HepG2 (cell line): Measurements from ENCODE around the gene TBCD. TPM values are rescaled to one million over a fixed set of nuclear protein-coding genes. Genes with fewer than 3 reads are reported as not detected.

Experiments
- CC2D1A ChIP-seq: sonication (generic); formaldehyde crosslinking; IDR thresholded peaks from 2 replicates; pipeline ENCODE4 v1.8.1; 2023; ENCODE audit warnings: mild to moderate bottlenecking, missing genetic modification reagents
- GFI1 ChIP-seq: sonication (generic); formaldehyde crosslinking; IDR thresholded peaks from 2 replicates; pipeline ENCODE4 v1.5.0; 2020; ENCODE audit warnings: missing genetic modification reagents, mild to moderate bottlenecking, borderline replicate concordance
- MBD4 ChIP-seq: IDR thresholded peaks from 2 replicates; pipeline ENCODE4 v1.6.1; 2012; ENCODE audit warnings: low read length, inconsistent platforms, borderline replicate concordance
- MTF1 ChIP-seq: sonication (generic); formaldehyde crosslinking; IDR thresholded peaks from 2 replicates; pipeline ENCODE4 v1.5.0; 2020; ENCODE audit warnings: missing genetic modification reagents
- NCOA5 ChIP-seq: sonication (generic); formaldehyde crosslinking; IDR thresholded peaks from 2 replicates; pipeline ENCODE4 v1.4.0; 2020; ENCODE audit warnings: missing genetic modification reagents
- NKX3-1 ChIP-seq: sonication (generic); formaldehyde crosslinking; IDR thresholded peaks from 2 replicates; pipeline ENCODE4 v1.5.0; 2020; ENCODE audit warnings: missing genetic modification reagents
- PTBP1 ChIP-seq: fragments of 200-400 bp; formaldehyde crosslinking; IDR thresholded peaks from 2 replicates; pipeline ENCODE4 v1.6.1; 2018; ENCODE audit warnings: low read length, low read depth; ENCODE audit not compliant: poor library complexity, severe bottlenecking
- ZIK1 ChIP-seq: sonication (generic); formaldehyde crosslinking; IDR thresholded peaks from 2 replicates; pipeline ENCODE4 v1.5.0; 2020; ENCODE audit warnings: mild to moderate bottlenecking, low read depth, missing genetic modification reagents, borderline replicate concordance
- ZNF205 ChIP-seq: IDR thresholded peaks from 2 replicates; pipeline ENCODE4 v1.6.1; 2018; ENCODE audit warnings: missing biosample characterization, missing genetic modification reagents
- ZNF724P ChIP-seq: sonication (generic); formaldehyde crosslinking; IDR thresholded peaks from 2 replicates; pipeline ENCODE4 v1.8.0; 2022; ENCODE audit warnings: missing genetic modification reagents, borderline replicate concordance
- ZNF747 ChIP-seq: sonication (generic); formaldehyde crosslinking; IDR thresholded peaks from 2 replicates; pipeline ENCODE4 v1.8.1; 2023; ENCODE audit warnings: missing genetic modification reagents, mild to moderate bottlenecking, borderline replicate concordance
- polyA plus RNA-seq, 8 experiments: library from polyadenylated mRNA; depleted of rRNA in 3 of 8; stranded (reverse) in 7 of 8; unstranded in 1 of 8; fragments of >200 nt; fragmentation: Illumina TruSeq in 4 of 8; extraction: Trizol in 4 of 8; gene quantifications; 2 replicates each; pipeline versions ENCODE4 v1.2.1 to v1.2.3, GENCODE V29; 2011 to 2016; ENCODE audit warnings: low read depth in 4 of 8, missing spikeins in 1 of 8, mixed read lengths in 1 of 8; ENCODE audit not compliant: insufficient read depth in 1 of 8
- total RNA-seq, 5 experiments: library from RNA; depleted of rRNA; stranded (reverse); fragments of >200 nt; fragmentation: Illumina TruSeq; extraction: Trizol; gene quantifications; 2 replicates each; pipeline ENCODE4 v1.2.3, GENCODE V29; 2016; ENCODE audit warnings: low read depth in 1 of 5
- TF ChIP-seq, protein P1 (sequence below): sonication (generic); formaldehyde crosslinking; IDR thresholded peaks from 2 replicates; pipeline ENCODE4 v1.4.0; 2020; ENCODE audit warnings: missing genetic modification reagents, borderline replicate concordance
- TF ChIP-seq, protein P2 (sequence below): sonication (generic); formaldehyde crosslinking; IDR thresholded peaks from 2 replicates; pipeline ENCODE4 v1.4.0; 2020; ENCODE audit warnings: missing genetic modification reagents
- TF ChIP-seq, protein P3 (sequence below): sonication (generic); formaldehyde crosslinking; IDR thresholded peaks from 2 replicates; pipeline ENCODE4 v1.4.0; 2020; ENCODE audit warnings: missing genetic modification reagents
- TF ChIP-seq, protein P4 (sequence below): IDR thresholded peaks from 2 replicates; pipeline ENCODE4 v1.6.1; 2016; ENCODE audit warnings: mild to moderate bottlenecking
- TF ChIP-seq, protein P5 (sequence below): sonication (generic); formaldehyde crosslinking; IDR thresholded peaks from 2 replicates; pipeline ENCODE4 v1.5.1; 2020; ENCODE audit warnings: missing genetic modification reagents, mild to moderate bottlenecking, borderline replicate concordance

Gene TBCD
- total and polyA plus RNA-seq, 2 of the 13 experiments (the other 11 are each of a cell fraction or from before 2014, with no cell fraction given), result 33.9 to 54.8 TPM

DNA sequence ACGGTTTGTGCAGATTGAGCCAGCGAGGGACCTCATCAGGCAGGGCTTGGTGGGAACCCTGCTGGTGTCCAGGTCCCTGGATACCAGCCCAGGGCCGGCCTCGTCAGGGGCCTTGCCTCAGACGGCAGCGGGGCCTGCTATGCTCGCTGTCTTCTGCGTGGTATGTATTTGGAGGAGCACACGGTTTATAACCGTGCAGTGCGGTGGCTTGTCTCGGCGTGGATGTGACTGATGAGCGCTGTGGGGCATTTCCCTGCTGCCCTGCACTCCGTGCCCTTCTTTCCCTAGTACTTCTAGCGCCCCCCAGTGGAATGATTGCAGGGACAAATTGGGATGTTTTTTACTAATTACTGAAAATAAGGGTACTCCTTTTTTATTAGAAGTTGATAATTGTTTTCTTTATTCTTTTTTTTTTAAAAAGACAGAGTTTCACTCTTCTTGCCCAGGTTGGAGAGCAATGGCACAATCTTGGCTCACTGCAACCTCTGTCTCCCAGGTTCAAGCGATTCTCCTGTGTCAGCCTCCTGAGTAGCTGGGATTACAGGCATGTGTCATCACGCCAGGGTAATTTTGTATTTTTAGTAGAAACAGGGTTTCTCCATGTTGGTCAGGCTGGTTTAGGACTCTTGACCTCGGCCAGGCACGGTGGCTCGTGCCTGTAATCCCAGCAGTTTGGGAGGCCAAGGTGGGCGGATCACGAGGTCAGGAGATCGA, 15.3 kb downstream of the TBCD start (continued):
- TF ChIP-seq, protein P1, sequence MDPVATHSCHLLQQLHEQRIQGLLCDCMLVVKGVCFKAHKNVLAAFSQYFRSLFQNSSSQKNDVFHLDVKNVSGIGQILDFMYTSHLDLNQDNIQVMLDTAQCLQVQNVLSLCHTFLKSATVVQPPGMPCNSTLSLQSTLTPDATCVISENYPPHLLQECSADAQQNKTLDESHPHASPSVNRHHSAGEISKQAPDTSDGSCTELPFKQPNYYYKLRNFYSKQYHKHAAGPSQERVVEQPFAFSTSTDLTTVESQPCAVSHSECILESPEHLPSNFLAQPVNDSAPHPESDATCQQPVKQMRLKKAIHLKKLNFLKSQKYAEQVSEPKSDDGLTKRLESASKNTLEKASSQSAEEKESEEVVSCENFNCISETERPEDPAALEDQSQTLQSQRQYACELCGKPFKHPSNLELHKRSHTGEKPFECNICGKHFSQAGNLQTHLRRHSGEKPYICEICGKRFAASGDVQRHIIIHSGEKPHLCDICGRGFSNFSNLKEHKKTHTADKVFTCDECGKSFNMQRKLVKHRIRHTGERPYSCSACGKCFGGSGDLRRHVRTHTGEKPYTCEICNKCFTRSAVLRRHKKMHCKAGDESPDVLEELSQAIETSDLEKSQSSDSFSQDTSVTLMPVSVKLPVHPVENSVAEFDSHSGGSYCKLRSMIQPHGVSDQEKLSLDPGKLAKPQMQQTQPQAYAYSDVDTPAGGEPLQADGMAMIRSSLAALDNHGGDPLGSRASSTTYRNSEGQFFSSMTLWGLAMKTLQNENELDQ (CRISPR knock-in tag), result no peak
- no peak for TF ChIP-seq NCOA5 (CRISPR knock-in tag)
- TF ChIP-seq, protein P2, sequence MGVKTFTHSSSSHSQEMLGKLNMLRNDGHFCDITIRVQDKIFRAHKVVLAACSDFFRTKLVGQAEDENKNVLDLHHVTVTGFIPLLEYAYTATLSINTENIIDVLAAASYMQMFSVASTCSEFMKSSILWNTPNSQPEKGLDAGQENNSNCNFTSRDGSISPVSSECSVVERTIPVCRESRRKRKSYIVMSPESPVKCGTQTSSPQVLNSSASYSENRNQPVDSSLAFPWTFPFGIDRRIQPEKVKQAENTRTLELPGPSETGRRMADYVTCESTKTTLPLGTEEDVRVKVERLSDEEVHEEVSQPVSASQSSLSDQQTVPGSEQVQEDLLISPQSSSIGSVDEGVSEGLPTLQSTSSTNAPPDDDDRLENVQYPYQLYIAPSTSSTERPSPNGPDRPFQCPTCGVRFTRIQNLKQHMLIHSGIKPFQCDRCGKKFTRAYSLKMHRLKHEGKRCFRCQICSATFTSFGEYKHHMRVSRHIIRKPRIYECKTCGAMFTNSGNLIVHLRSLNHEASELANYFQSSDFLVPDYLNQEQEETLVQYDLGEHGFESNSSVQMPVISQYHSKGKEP, result no peak
- TF ChIP-seq, protein P3, sequence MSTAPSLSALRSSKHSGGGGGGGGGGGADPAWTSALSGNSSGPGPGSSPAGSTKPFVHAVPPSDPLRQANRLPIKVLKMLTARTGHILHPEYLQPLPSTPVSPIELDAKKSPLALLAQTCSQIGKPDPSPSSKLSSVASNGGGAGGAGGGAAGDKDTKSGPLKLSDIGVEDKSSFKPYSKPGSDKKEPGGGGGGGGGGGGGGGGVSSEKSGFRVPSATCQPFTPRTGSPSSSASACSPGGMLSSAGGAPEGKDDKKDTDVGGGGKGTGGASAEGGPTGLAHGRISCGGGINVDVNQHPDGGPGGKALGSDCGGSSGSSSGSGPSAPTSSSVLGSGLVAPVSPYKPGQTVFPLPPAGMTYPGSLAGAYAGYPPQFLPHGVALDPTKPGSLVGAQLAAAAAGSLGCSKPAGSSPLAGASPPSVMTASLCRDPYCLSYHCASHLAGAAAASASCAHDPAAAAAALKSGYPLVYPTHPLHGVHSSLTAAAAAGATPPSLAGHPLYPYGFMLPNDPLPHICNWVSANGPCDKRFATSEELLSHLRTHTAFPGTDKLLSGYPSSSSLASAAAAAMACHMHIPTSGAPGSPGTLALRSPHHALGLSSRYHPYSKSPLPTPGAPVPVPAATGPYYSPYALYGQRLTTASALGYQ (CRISPR knock-in tag), result no peak
- TF ChIP-seq, protein P4, sequence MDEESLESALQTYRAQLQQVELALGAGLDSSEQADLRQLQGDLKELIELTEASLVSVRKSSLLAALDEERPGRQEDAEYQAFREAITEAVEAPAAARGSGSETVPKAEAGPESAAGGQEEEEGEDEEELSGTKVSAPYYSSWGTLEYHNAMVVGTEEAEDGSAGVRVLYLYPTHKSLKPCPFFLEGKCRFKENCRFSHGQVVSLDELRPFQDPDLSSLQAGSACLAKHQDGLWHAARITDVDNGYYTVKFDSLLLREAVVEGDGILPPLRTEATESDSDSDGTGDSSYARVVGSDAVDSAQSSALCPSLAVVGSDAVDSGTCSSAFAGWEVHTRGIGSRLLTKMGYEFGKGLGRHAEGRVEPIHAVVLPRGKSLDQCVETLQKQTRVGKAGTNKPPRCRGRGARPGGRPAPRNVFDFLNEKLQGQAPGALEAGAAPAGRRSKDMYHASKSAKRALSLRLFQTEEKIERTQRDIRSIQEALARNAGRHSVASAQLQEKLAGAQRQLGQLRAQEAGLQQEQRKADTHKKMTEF (CRISPR knock-in tag), result no peak
- TF ChIP-seq MBD4, result no peak
- TF ChIP-seq PTBP1, result no peak
- TF ChIP-seq ZNF205, result no peak
- no peak for TF ChIP-seq ZNF747
- TF ChIP-seq, protein P5, sequence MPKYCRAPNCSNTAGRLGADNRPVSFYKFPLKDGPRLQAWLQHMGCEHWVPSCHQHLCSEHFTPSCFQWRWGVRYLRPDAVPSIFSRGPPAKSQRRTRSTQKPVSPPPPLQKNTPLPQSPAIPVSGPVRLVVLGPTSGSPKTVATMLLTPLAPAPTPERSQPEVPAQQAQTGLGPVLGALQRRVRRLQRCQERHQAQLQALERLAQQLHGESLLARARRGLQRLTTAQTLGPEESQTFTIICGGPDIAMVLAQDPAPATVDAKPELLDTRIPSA (CRISPR knock-in tag), result no peak
- no peak for TF ChIP-seq MTF1
- TF ChIP-seq NKX3-1 (CRISPR knock-in tag), result no peak
- TF ChIP-seq ZIK1 (CRISPR knock-in tag), result no peak
- no peak for TF ChIP-seq ZNF724P (CRISPR knock-in tag)
- TF ChIP-seq CC2D1A (CRISPR knock-in tag), result no peak
- TF ChIP-seq GFI1 (CRISPR knock-in tag), result no peak
